NCI-H510A (cell line): ENCODE measurements around the gene ACER3.
"Not testable (repeated sequence)": the region's sequence is repeated elsewhere in the genome, so short reads cannot be mapped to it uniquely, and the experiment has no call there.

Experiments used
- DNase-seq: peaks from one replicate; lab custom pipeline; 2025; lab: John Stamatoyannopoulos, UW

ACER3 gene

DNA sequence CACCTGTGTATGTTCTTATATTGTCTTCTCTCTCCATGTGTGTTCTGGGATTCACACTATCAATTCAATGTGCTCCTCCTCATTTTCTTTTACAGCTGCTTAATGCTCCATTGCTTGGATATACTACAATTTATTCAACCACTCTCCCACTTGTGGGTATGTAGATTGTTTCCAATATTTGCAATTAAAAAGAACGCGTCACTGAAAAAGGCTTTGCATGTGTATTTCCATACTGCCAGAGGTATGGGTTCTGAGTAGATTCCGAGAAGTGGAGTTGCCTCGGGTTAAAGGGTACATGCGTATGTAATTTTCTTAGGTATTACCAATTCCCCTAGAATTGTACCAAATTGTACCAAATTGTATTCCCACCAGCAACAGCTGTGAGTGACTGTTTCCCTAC is 199.1 kb downstream of the ACER3 start:
- DNase-seq: no peak

DNA sequence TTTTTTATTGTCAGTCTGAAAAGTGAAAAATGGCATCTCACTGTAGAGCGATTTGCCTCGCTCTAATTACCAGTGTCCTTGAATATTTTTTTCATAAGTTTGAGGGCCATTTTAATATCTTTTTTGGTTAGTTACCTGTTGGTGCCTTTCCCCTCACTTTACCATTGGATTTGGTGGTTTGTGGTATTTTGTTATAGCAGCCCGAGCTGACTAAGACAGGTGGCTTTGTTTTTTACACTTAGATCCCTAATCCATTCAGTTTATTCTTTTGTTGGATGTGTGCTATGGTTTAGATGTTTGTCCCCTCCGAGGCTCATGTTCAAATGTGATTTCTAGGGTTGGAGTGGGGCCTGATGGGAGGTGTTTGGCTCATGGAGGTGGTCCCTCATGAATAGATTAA is 199.5 kb downstream of the ACER3 start:
- no peak for DNase-seq

DNA sequence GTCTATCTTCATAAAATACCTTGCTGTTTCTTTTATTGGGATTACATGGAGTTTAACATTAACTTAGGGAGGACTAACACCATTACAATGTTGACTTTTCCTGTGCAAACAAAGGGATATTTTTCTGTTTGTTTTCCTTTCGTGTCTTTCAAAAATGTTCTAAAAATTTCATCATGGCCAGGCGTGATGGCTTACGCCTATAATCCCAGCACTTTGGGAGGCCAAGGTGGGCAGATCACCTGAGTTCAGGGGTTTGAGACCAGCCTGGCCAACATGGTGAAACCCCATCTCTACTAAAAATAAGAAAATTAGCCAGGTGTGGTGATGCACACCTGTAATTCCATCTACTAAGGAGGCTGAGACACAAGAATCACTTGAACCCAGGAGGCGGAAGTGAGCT is 200.5 kb downstream of the ACER3 start:
- DNase-seq: not testable (repeated sequence)

DNA sequence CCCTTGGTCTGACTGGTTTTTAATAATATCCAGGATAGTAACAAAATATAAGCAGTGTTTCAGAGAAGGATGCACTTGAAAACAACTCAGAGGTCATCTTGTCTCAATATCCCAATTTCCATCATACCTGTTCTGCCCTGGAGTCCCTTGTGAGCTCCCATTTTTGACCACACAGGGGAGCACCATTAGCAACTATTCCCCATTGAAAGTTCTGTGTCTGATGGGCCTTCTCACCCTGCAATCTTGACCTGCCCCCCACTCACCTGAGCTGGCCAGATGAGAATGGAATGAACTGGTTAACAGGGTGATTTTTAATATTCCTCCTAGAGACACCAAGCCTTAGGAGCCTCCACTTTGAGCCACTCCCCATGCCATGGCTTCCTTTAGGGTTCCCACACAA is 202.2 kb downstream of the ACER3 start:
- no peak for DNase-seq

DNA sequence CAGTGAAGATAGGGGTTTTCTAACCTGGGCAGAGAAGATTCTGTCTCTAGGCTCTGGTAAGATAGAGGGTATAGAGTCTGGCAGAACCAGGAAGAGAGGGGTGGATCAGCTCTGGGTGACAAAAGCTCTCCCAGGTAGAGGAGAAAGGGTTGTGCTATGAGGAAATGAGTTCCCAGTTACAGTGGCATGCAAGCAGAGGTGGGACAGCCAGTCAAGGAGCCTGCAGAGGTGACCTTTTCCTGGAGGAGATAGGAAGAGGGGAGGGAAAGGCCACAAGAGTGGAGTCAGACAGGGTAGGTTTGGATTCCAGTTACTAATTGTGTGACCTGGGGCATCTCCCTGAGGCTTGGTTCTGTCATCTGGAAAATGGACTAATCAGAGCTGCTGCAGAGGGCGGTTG is 202.7 kb downstream of the ACER3 start:
- no peak for DNase-seq

- DNase-seq: no peak
These were observed 203.1 kb downstream of the ACER3 start for GRCh38 chr11:77063861-77064260.

GRCh38 chr11:77064648-77065217 is 204.0 kb downstream of the ACER3 start:
- DNase-seq: no peak

DNA sequence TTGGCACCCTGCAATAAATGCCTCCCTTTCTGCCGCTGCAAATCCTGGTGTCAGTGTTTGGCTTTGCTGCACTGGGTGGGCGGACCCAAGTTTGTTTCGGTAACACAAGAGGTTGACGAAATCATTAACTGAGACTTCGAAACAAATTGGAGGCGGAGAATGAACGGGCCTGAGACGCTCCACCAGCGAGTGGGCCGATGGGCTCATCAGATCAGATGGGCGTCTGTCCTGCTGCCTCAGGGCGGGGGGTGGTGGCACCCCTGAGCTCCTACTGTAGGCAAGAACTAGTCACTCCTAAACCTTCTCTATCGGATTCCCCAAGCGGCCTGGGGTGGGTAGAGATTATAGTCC is 205.1 kb downstream of the ACER3 start:
- no peak for DNase-seq

DNA sequence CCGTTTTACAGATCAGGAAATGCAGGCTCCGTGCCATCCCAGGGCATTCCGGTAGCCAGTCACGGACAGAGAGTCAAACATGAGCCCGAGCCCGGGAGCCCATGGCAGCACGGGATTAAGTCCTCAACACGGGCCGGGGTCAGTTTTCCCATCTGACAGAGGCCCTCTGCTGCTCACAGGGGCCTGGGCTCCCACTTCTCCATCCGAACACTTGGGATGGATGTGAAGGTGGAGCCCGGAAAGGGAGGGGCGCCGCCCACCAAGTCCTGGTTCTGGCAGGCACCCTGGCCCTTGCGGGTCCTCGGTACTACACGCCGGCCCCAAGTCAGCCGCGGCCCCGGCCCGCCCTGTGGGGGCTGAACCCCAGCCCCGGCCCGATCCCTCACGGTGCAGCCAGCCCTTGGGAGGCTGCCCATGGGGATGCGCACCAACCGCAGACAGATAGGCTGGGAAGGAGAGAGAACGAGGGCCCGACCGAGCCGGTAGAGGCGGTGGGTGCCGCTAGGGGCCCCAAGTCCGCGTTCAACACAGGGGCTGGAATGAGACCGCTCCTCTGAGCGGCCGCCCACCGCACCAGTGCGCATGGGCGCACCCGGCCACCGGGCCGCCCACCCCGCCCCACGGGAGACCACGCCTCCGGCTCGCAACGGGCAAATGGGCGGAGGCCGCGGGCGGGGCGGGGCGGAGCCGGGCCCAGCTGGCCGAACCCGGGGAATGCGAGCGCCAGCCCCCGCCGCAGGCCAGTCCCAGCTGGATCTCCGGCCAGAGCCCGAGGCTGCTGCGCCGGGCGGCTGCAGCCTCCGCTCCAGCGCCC is 205.7 kb downstream of the ACER3 start, which contains the start of gene CAPN5:
Gene CAPN5 (plus strand): TSS at position 743 of the 814 bp plus-strand sequence. CDS start 17,916 bp downstream, outside the sequence.
- DNase-seq: peak; percentile 77

- DNase-seq: no peak
These were observed 207.2 kb downstream of the ACER3 start for GRCh38 chr11:77067861-77068443.

DNA sequence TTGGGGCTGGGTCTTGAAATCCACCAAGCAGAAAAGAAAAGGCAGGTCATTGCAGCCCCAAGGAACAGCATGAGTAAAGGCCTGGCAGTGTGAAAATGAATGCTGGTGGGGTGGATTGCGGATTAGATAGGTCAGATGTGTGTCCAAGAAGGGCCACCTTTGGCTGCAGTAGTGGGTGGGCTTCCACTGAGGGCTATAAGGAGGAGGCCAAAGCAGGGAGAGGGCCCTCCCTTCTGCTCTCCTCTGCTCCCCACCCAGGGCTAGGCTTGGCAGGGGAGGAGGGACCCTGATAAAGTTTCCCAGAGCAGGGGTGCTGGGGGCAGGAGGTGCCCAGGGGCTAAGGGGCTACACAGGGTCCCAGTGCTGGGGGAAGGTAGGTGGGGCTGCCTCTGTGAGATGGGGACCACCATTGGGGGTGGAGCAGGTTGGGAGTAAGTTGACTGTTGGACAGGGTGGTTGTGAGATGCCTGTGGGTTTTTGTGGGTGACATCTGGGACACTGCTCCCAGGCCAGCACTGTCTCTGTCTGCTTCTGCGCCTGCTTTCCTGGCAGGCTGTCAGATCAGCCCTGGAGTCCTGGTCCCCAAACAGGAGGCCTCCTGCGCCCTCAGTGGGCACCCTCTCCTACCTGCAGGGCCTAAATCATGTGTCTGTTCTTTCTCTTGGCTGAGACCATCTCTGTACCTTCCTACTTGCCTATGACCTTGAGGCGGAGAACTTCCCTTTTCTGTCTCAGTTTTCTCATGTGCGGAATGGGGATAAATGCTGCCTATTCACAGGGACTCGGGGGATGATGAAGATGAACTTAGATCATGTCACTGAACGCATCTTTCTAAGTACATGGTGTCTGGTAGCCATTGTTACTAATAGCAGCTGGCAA is 208.0 kb downstream of the ACER3 start:
- no peak for DNase-seq

GRCh38 chr11:77069336-77069968 is 208.7 kb downstream of the ACER3 start:
- peak; percentile 40 for DNase-seq

DNA sequence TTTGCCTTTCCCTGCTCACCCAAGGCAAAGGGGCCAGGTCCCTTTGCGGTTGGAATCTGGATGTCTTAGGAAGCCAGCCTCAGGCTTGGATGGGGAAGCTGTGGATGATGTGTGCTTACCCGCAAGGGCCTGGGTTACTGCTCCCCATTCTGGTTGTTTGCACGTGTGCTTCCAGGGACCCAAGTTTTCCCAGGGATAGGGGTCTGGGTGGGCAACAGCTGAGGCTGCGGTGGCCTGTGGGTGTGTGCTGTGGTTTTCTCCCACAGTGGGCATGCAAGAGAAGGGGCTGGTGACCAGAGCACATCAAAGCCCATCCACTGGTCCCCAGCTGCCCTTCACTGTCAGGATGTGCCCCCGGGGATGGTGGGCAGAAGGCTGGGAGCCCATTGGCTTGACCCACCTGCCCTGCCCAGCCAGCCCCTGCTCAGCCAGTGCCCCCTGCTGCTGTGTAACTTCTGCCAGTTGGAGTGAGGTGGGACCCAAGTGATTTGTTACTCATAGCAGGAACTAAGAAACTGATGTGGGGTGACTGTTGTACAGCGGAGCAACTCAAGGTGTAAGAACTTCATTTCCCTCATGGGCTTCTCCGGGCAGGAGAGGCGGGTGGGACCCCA is 209.4 kb downstream of the ACER3 start:
- no peak for DNase-seq

- DNase-seq: no peak
These were observed 210.4 kb downstream of the ACER3 start for GRCh38 chr11:77071077-77071476.

GRCh38 chr11:77071671-77072605 is 211.2 kb downstream of the ACER3 start:
- DNase-seq: no peak

GRCh38 chr11:77072851-77073327 is 212.2 kb downstream of the ACER3 start:
- no peak for DNase-seq

DNA sequence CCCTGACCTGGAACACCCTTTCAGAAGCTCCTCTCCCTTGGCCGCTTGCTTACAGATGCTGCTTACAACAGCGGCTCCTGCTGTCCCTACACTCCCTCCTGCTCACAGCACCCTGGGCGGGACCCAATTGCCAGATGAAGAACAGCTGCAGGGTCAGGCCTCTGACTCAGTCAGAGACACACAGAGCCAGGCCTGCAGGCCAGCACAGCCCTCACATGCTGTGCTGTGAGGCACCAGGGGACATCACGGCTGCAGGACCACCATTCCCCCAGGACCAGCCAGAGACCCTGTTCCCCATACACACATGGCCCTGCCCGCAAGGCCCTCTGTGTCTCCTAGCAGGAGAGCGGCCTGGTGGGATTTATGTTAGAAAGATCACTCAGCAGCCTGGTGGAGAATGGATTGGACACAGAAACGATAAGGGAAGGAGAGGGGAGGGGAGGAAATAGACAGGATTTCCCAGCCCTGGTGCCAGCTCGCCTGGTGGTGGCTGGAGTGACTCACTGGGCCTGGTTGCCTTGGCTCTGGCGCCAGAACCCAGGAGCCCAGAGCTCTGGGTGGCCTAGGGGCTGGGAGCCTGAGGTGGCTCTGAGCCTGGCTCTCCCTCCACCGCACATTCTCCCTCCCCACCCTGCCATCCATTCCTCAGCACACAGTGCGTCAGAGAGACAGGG is 212.7 kb downstream of the ACER3 start:
- peak; percentile 59 for DNase-seq

DNA sequence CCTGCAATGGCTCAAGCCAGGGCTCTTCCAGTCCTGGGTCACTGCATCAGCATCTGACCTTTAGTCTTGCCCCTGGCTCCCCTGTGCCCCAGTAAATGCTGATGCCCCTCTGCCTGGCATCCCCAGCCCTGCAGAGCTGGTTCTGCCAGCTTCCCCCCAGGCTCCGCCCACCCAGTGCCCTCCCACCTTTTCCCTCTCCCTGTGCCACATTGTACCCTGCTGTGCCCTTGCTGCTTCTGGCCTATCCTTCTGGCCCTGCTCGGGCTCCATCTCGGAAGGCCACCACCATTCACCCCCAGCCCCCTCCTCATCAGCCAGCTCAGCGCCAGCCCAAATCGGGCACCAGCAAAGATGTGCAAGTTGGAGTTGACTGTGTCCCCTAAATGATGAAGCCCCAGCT is 213.5 kb downstream of the ACER3 start:
- peak; percentile 30 for DNase-seq

DNA sequence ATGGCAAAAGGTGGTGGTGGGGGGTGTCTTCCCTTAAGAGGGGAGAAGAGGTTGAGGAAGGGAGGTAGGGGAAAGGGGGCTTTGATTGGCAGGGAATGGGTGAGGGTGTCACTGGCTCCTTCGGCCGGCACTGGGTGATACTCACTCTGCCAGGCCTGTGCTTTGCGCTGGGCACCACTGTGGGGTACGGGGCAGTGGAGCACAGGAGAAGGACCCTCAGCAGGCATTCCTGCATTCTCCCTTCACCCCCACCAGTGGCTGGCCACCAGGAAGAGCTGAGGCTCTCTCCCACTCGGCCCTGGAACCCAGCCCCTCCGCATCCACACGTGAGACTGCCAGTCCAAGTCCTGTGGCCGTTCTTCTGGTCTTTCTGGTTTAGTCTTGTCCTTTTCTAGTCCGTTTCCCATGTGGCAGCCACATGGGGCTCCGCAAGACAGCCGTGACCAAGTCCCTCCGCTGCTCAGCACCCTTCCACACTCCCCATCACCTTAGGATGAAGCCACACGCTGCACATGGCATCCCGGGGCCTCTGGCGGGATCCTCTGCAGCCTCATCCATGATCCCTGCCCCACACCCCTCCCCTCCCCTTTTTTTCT is 214.0 kb downstream of the ACER3 start:
- DNase-seq: no peak
